ENCODE measurements around the gene SLC5A1. TPM values are rescaled to one million over a fixed set of nuclear protein-coding genes. Genes with fewer than 3 reads are reported as not detected.

Gene SLC5A1
- total and polyA plus RNA-seq, 9 of the 15 experiments (the other 6 are each of a cell fraction or from before 2014, with no cell fraction given), result not detected

DNA sequence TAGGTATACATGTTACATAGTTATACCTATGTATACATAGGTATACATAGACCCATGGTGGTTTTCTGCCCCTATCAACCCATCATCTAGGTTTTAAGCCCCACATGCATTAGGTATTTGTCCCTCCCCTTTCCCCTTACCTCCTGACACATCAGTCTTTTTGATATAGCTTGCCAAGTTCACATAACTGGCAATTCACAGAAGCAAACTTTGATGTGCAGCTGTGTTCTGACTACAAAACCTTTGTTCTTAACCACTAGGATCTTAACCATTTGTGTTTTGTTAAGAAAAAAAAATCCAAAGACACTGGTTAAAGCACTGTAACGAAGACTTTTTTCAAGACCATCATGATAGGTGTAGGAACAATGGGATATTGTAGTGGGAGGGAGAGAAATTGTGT is 42.9 kb upstream of the SLC5A1 start (continued):
- TF ChIP-seq, protein P1, sequence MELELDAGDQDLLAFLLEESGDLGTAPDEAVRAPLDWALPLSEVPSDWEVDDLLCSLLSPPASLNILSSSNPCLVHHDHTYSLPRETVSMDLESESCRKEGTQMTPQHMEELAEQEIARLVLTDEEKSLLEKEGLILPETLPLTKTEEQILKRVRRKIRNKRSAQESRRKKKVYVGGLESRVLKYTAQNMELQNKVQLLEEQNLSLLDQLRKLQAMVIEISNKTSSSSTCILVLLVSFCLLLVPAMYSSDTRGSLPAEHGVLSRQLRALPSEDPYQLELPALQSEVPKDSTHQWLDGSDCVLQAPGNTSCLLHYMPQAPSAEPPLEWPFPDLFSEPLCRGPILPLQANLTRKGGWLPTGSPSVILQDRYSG (tag; conservative IDR thresholded peaks at IDR 0.05; ENCODE audit: low read depth), result no peak
- TF ChIP-seq SMC3 (conservative IDR thresholded peaks at IDR 0.05; ENCODE audit: insufficient read depth, low read depth, low read length), result no peak
- TF ChIP-seq, protein P2, sequence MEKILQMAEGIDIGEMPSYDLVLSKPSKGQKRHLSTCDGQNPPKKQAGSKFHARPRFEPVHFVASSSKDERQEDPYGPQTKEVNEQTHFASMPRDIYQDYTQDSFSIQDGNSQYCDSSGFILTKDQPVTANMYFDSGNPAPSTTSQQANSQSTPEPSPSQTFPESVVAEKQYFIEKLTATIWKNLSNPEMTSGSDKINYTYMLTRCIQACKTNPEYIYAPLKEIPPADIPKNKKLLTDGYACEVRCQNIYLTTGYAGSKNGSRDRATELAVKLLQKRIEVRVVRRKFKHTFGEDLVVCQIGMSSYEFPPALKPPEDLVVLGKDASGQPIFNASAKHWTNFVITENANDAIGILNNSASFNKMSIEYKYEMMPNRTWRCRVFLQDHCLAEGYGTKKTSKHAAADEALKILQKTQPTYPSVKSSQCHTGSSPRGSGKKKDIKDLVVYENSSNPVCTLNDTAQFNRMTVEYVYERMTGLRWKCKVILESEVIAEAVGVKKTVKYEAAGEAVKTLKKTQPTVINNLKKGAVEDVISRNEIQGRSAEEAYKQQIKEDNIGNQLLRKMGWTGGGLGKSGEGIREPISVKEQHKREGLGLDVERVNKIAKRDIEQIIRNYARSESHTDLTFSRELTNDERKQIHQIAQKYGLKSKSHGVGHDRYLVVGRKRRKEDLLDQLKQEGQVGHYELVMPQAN (IDR thresholded peaks at IDR 0.05; ENCODE audit: borderline replicate concordance), result no peak
- TF ChIP-seq ZNF224 (CRISPR knock-in tag; IDR thresholded peaks at IDR 0.05), result no peak
- no peak for TF ChIP-seq ZFP1 (CRISPR knock-in tag; IDR thresholded peaks at IDR 0.05)

DNA sequence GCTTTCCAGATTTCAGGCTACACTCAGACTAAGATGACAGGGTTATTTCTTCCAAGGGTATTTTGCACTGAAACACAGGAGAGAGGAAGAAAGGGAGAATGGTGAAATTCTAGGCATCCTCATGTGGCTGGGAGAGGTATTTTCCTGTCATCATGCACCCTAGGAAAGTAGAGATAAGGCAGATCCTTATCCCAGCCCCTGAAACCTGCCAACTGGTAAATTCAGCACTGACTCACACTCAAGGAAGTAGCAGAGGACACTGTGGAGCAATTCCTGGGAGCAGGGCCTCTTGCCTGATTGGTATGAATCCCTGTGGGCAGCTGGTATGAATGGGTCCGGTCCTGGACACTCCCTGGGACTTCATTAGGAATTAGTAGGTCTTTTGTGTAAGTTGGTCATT is 37.6 kb upstream of the SLC5A1 start:
- H2AFZ ChIP-seq (ENCODE audit: low read depth, low read length), result no peak overlapping the region
- H3K4me1 ChIP-seq (replicated peaks in 1 of 2; ENCODE audit: control insufficient read depth in 2 of 2, insufficient read depth in 2 of 2, low read length in 2 of 2), result no peaks in the 10 kb centered on the region
- DNase-seq (ENCODE audit: extremely low read depth in 1 of 4, low spot score in 3 of 4), result no peak
- no peaks in the 10 kb centered on the region for H3K27me3 ChIP-seq (ENCODE audit: control insufficient read depth in 2 of 2, insufficient read depth in 2 of 2, low read length in 2 of 2)
- no peaks in the 10 kb centered on the region for H4K20me1 ChIP-seq (replicated peaks; ENCODE audit: control insufficient read depth, insufficient read depth, low read length)
- no peaks in the 10 kb centered on the region for H3K9me1 ChIP-seq (ENCODE audit: control insufficient read depth, insufficient read depth, low read length)
- ChIA-PET POLR2A (no interaction called here), CTCF (ENCODE audit: low intra/inter-chr PET ratio) (no interaction called here)
- no peak for ATAC-seq
- intact Hi-C loops (cut with micrococcal nuclease) (no loop called here), in situ Hi-C loops (cut with MboI) (no loop called here)
- no peaks in the 10 kb centered on the region for H3K36me3 ChIP-seq (ENCODE audit: control insufficient read depth, insufficient read depth, low read length)
- 0 out of 2 replicates have a peak, but pooled peaks have one; percentile 29 for TF ChIP-seq FOSL1 (tag; conservative IDR thresholded peaks at IDR 0.05)
- TF ChIP-seq NCOA6 (IDR thresholded peaks at IDR 0.05), result no peak
- FAIRE-seq, result no peak
- no peak overlapping the region for H3K4me3 ChIP-seq
- WGBS (ENCODE audit: insufficient coverage, low coverage, missing lambda C conversion rate), result 0% methylated on average over 1 of the region's 1 CpG
- no peak overlapping the region for H3K4me2 ChIP-seq (ENCODE audit: insufficient read depth, low read length)
- no peaks in the 10 kb centered on the region for H3K9me3 ChIP-seq (replicated peaks; ENCODE audit: control insufficient read depth, insufficient read depth, low read depth, low read length)
- no peaks in the 10 kb centered on the region for H3K79me2 ChIP-seq (ENCODE audit: control insufficient read depth, insufficient read depth, low read length)
- BruUV-seq (replicated peaks), result no TSS peak
- no peak overlapping the region for H3K27ac ChIP-seq (ENCODE audit: extremely low read depth, low read depth, low read length)
- no peak overlapping the region for H3K9ac ChIP-seq (ENCODE audit: insufficient read depth in 1 of 2, low read depth in 2 of 2, low read length in 2 of 2)

Measured in K562 (cell line).